Right atrium auricular region (tissue), 2 donors: ENCODE measurements around the gene SNTN. TPM values are rescaled to one million over a fixed set of nuclear protein-coding genes. Genes with fewer than 3 reads are reported as not detected.

ENCODE experiments used
- DNase-seq: peaks from one replicate; pipeline ENCODE4 v3.0.0-alpha.2; 2019; ENCODE audit warnings: low spot score
- H3K27ac ChIP-seq, 2 donors: fragments of 200-600 bp; sonication (generic); 1 replicate in 1 of 2; 2 replicates in 1 of 2; pipeline ENCODE4 v1.5.1; 2016 to 2019
- H3K27me3 ChIP-seq, 2 donors: fragments of 200-600 bp; sonication (generic); one replicate each; pipeline versions ENCODE4 v1.5.1 to v1.6.0; 2017 to 2019
- H3K36me3 ChIP-seq: fragments of 200-600 bp; sonication (generic); one replicate; pipeline ENCODE4 v1.5.1; 2016
- H3K4me1 ChIP-seq, 2 donors: fragments of 200-600 bp; sonication (generic); one replicate each; pipeline versions ENCODE4 v1.5.1 to v1.6.0; 2017 to 2019
- H3K4me3 ChIP-seq, 2 donors: fragments of 200-600 bp; sonication (generic); 1 replicate in 1 of 2; 2 replicates in 1 of 2; pipeline ENCODE4 v1.5.1; 2017 to 2019; ENCODE audit warnings: mild to moderate bottlenecking in 1 of 2, moderate library complexity in 1 of 2
- H3K9me3 ChIP-seq, 2 donors: fragments of 200-600 bp; sonication (generic); one replicate each; pipeline ENCODE4 v1.5.1; 2019
- total RNA-seq, 2 donors: library from RNA; depleted of rRNA; stranded (reverse); fragments of >200 nt; gene quantifications; one replicate each; pipeline ENCODE4 v1.1.0, GENCODE V29; 2016
- TF ChIP-seq, protein P1 (sequence below), 2 donors: fragments of 200-600 bp; sonication (generic); IDR thresholded peaks; one replicate each; pipeline ENCODE4 v1.5.1; 2019; ENCODE audit warnings: antibody characterized with exemption in 2 of 2

Gene SNTN
- not detected for total RNA-seq

DNA sequence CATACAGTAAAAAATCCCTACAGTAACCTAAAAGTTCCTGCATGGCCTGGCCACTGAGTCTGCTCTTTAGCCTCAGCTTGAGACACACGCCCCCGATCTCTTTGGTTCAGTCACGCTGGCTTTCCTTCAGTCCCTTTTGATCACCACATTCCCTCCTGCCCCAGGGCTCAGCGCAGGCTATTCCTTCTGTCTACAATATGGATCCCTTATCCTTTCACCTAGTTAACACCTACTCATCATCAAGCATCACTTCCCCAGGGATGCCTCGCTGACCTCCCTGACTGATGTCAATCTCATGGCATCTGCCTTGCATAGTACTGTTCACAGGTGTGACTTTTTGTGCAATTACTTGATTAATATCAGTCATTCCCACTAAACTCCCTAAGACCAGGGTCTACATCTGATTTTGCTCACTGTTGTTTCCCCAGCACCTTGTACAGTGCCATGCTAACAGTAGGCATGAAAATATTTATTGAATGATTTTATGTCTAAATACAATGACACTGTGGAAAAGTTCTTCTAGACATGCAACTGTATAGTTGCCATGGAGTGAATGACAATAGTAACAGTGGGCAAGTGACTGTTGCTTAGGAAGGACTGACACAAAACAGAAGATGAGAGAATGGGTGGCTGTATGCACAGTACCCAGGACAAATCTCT lies at the start of gene SNTN:
SNTN (plus strand) TSS at position 610 of the 660 bp plus-strand sequence; CDS start at position 623, 13 bp downstream.
- no peak within 1 kb of the TSS for H3K4me3 ChIP-seq
- no peaks in the 10 kb centered on the region for H3K4me1 ChIP-seq
- no peaks in the 10 kb centered on the region for H3K36me3 ChIP-seq
- TF ChIP-seq, protein P1, sequence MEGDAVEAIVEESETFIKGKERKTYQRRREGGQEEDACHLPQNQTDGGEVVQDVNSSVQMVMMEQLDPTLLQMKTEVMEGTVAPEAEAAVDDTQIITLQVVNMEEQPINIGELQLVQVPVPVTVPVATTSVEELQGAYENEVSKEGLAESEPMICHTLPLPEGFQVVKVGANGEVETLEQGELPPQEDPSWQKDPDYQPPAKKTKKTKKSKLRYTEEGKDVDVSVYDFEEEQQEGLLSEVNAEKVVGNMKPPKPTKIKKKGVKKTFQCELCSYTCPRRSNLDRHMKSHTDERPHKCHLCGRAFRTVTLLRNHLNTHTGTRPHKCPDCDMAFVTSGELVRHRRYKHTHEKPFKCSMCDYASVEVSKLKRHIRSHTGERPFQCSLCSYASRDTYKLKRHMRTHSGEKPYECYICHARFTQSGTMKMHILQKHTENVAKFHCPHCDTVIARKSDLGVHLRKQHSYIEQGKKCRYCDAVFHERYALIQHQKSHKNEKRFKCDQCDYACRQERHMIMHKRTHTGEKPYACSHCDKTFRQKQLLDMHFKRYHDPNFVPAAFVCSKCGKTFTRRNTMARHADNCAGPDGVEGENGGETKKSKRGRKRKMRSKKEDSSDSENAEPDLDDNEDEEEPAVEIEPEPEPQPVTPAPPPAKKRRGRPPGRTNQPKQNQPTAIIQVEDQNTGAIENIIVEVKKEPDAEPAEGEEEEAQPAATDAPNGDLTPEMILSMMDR (IDR thresholded peaks at IDR 0.05), result no peak
- DNase-seq, result no peak
- no peaks in the 10 kb centered on the region for H3K9me3 ChIP-seq
- no peaks in the 10 kb centered on the region for H3K27me3 ChIP-seq
- H3K27ac ChIP-seq, result no peak within 1 kb of the TSS

- H3K4me3 ChIP-seq, result no peak overlapping the region
- no peaks in the 10 kb centered on the region for H3K36me3 ChIP-seq
- H3K4me1 ChIP-seq, result no peaks in the 10 kb centered on the region
- H3K27ac ChIP-seq, result no peak overlapping the region
- TF ChIP-seq, protein P1 (IDR thresholded peaks at IDR 0.05), result no peak
- no peaks in the 10 kb centered on the region for H3K27me3 ChIP-seq
- no peak for DNase-seq
- no peaks in the 10 kb centered on the region for H3K9me3 ChIP-seq
These were observed 44.8 kb upstream of the SNTN start for GRCh38 chr3:63607716-63608115.

DNA sequence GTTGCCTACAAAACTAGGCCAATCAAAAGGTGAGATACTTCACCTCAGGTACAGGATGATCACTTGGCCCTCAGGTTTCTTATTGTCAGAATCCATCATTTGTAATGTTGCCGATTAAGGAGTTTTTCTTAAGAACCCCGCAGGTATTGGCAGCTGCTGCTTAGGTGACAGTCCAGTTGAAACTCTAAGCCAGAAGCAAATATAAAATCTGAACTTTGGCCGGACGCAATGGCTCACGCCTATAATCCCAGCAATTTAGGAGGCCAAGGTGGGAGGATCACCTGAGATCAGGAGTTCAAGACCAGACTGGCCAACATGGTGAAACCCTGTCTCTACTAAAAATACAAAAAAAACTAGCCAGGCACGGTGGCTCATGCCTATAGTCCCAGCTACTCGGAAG lies 43.1 kb upstream of the SNTN start:
- H3K9me3 ChIP-seq, result no peaks in the 10 kb centered on the region
- TF ChIP-seq, protein P1 (IDR thresholded peaks at IDR 0.05), result no peak
- H3K4me1 ChIP-seq, result no peaks in the 10 kb centered on the region
- H3K27ac ChIP-seq, result no peak overlapping the region
- H3K36me3 ChIP-seq, result no peaks in the 10 kb centered on the region
- no peak overlapping the region for H3K4me3 ChIP-seq
- H3K27me3 ChIP-seq, result no peaks in the 10 kb centered on the region
- DNase-seq, result no peak

DNA sequence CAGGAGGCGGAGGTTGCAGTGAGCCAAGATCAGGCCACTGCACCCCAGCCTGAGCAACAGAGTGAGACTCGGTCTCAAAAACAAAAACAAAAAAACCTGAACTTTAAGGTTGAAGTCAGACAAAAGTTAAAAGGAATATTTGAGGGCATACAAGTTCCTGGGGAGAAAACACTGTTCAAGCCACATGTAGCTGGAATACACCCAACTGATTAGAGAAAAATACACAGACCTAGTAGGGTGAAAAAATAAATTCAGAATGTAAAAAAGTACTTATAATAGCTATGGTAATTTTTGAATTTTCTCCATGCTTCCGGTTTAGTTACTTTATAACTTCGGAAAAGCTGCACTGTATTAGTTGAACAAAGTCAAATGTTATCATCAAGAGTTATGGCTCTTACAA lies 42.6 kb upstream of the SNTN start:
- no peaks in the 10 kb centered on the region for H3K36me3 ChIP-seq
- no peak for DNase-seq
- H3K9me3 ChIP-seq, result no peaks in the 10 kb centered on the region
- no peak overlapping the region for H3K27ac ChIP-seq
- TF ChIP-seq, protein P1 (IDR thresholded peaks at IDR 0.05), result no peak
- H3K27me3 ChIP-seq, result no peaks in the 10 kb centered on the region
- H3K4me1 ChIP-seq, result no peaks in the 10 kb centered on the region
- no peak overlapping the region for H3K4me3 ChIP-seq

- Histone ChIP-seq H3K27me3 (no peaks in the 10 kb centered on the region), H3K9me3 (no peaks in the 10 kb centered on the region), H3K27ac (no peak overlapping the region), H3K36me3 (no peaks in the 10 kb centered on the region), H3K4me1 (no peaks in the 10 kb centered on the region), H3K4me3 (no peak overlapping the region)
- TF ChIP-seq, protein P1 (IDR thresholded peaks at IDR 0.05), result no peak
- DNase-seq, result no peak
These were observed 41.1 kb upstream of the SNTN start for GRCh38 chr3:63611382-63611781.

DNA sequence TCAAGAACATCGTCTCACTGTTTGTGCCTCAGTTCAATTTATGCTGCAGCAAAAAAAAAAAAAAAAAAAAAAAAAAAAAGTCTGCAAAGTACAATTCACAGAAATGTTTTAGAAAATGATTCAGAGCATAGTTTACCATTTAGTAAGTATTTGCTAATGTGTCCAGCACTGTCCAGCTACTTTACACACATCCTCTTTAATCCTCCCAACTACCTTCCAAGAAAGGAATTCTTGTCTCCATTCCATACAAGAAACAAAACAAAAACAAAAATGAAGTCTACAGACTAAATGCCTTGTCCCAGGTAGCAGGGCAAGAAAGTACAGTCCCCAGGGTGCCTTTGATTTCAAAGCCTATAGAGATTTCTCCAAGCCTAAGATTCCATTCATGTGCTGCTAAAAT lies 38.9 kb upstream of the SNTN start:
- no peaks in the 10 kb centered on the region for H3K4me1 ChIP-seq
- TF ChIP-seq, protein P1 (IDR thresholded peaks at IDR 0.05), result no peak
- no peak overlapping the region for H3K4me3 ChIP-seq
- no peaks in the 10 kb centered on the region for H3K27me3 ChIP-seq
- no peaks in the 10 kb centered on the region for H3K9me3 ChIP-seq
- no peak overlapping the region for H3K27ac ChIP-seq
- no peak for DNase-seq
- H3K36me3 ChIP-seq, result no peaks in the 10 kb centered on the region
